Hematopoietic multipotent progenitor cell treated with erythropoietin and hydrocortisone succinate and interleukin-3 and kit ligand, for 15 days (in vitro differentiated cells): ENCODE data around the gene CTSO.

ENCODE experiments used
- DNase-seq: peaks from one replicate; pipeline ENCODE4 v3.0.0-alpha.2; 2015; ENCODE audit warnings: low spot score

CTSO gene, protein sequence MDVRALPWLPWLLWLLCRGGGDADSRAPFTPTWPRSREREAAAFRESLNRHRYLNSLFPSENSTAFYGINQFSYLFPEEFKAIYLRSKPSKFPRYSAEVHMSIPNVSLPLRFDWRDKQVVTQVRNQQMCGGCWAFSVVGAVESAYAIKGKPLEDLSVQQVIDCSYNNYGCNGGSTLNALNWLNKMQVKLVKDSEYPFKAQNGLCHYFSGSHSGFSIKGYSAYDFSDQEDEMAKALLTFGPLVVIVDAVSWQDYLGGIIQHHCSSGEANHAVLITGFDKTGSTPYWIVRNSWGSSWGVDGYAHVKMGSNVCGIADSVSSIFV

GRCh38 chr4:155953151-155954117 lies at the start of gene CTSO:
CTSO (minus strand) TSS chr4:155953866; CDS start chr4:155953847, 19 bp downstream.
- DNase-seq, result peak; percentile 29

- no peak for DNase-seq
Measured at GRCh38 chr4:156000491-156000890, 46.8 kb upstream of the CTSO start.

- no peak for DNase-seq
Measured at GRCh38 chr4:155999725-156000124, 46.1 kb upstream of the CTSO start.

GRCh38 chr4:155995069-155995468 lies 41.4 kb upstream of the CTSO start:
- no peak for DNase-seq

DNA sequence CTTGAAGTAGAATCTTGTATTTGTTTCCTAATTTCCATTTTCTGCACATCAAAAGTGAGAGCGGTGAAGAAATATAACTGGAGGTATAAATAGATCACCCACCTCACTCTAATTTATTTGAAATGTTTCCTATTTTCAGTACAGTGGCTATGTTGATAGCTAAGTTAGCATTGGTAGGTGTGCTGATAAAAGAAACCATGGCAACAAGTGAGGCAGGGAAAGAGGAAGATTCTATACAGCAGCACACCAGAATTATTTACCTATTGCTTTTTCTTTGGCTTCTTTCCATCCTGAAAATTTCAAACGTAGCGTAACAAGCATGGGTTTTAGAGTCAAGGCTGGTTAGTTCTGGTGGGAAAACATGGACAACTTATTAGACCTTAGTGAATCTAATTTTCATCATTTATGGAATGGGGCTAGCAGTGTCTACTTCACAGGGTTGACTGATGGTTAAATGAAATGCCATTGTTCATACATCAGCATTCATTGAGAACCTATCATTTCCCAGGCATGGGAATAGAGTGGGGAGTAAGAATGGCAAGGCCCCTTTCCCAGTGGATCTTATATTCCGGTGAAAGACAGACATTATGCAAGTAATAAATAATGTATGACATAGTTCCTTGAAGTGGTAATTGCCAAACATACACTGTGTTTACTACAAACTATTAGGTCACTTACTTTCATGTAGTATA lies 30.6 kb upstream of the CTSO start:
- DNase-seq, result no peak

DNA sequence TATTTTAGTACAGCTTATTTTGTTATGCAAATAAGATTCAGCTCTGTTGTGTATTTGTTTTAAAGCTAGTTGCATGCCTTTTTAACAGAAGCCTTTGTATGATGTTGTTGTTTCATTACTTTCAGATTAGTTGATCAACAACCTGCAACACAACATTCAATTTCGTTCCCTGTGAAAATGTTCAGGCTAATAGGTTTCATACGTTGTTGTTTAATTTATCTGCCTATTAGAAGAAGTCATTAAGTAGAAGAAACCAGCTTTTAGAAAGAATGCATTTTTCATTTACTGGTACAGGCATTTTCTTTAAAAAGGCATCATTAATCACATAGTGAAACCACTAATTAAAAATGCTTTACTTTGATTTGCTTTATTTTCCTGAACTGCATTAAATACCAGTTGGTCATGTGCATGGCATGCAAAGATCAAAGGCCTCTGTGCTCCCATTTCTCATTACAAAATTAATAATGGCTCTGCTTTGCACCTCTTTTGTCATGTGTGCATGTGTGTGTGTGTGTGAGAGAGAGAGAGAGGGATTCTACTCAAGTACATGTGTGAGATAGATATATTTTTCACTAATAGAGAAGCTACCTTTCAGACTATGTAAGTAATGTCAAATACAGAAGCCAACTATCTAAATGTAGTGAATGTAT lies 29.2 kb upstream of the CTSO start:
- DNase-seq, result no peak

DNA sequence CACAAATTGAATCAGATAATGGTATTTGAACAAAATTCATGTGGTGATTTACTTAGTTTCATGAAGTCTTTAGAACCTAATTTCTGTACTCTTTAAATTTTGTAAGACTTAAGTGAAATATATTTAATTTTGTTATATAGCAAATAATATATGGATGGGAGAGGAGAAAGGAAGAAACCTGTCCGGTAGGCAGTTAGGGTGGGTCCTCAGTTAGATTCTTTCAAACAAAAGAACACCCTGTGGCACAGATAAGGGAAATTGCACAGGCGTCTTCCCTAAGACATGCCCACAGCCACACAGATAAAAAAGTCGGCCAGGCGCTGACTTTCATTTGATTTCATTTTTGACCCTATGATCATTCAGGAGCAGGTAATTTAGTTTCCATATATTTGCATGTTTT lies 25.1 kb upstream of the CTSO start:
- DNase-seq, result no peak

DNA sequence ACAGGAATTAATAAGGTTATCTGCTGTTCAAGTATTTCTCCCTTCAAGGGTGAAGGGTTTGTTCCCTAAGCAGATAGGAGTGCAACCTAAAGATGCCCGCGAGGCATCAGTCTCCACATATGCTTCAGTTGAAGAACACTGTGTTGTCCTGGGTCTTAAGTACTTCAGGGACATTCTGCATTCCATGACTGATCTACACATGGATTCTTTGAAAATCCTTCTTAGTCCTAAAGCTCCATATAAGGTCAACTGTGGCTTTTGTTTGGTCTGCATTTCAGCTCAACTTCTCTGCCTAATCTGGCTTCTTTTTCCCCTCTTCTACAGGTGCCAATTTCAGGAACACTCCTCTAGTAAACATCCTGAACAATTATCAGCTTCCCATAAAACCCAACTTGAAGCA lies 21.8 kb upstream of the CTSO start:
- no peak for DNase-seq

GRCh38 chr4:155974996-155975395 lies 21.3 kb upstream of the CTSO start:
- DNase-seq, result no peak

GRCh38 chr4:155974476-155974749 lies 20.7 kb upstream of the CTSO start:
- DNase-seq, result no peak

DNA sequence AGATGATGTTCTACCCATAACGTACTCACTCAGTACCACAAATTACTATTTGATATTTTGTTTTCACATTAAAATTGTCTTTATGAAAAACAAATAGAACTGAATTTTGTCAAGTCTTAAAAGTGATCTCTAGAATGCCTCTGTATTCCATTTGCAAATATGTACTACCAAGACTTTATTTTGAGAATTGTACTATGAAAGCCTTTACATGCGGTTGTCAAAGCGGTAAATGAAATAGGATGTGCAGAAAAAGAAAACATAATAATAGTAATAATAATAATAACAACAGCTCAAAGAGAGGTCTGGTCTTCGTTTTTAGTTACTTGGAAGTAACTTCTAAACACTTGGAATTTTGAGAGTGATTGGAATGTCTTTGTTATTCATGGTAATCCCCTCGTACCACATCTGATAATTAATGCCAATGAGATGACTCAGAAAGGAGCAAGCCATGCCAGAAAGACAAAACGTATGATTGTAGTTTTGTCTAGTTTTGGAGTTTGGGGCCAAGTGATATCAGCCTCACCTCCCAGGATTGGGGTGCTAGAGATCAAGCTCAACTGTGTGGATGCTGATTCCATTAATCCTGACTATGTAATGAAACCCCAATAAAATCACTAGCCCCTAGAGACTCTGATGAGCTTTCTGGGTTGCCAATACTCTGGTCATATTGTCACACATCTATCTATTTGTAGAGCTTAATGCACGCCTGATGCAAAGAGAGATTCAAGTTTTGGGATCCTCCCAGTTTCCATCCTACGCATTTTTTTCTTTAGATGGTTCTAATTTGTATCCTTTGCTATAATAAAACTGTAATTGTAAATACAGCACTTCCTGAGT lies 20.2 kb upstream of the CTSO start:
- DNase-seq, result no peak

GRCh38 chr4:155972098-155972497 lies 18.4 kb upstream of the CTSO start:
- no peak for DNase-seq

- DNase-seq, result no peak
Measured at GRCh38 chr4:155966731-155967395, 13.2 kb upstream of the CTSO start.

GRCh38 chr4:155966171-155966570 lies 12.5 kb upstream of the CTSO start:
- no peak for DNase-seq

DNA sequence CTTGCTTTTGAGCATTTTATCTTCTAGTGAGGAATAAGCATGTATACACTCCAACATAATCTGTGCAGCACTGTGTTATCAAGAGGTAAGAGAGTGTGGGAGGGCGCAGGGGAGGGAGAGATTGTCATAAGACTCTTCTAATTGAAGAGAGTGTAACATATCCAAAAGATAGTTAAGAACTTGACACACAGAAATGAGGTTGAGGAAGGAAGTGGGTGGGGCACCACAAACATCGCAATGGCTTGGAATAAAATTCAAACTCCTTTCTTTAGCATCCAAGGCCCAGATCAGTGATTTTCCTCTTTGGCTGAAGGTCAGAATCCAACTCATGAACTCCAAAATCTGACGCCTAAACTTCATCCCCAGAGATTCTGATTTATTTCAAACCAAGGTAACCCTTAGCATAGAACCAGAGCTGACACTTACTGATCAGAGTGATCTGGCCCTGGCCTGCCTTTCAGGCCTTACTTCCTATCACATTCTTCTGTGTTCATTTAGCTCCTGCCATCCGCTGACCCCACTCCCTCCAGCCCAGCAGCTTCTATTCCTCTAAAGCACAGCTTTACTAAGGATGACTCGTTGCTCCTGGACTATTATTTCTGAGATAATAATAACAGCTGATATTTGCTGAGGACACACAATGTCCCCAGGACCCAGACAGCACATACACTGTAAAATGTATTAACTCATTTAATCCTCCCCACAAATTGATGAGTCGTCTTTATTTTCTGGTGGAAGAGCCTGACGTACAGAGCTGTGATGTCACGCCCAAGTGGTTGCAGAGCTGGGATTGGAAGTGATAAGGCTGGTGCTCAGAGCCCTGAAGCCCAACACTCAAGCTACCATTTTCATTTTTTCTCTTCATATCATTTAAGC lies 10.6 kb upstream of the CTSO start:
- DNase-seq, result no peak

- no peak for DNase-seq
Measured at GRCh38 chr4:155962767-155963166, 9.1 kb upstream of the CTSO start.

DNA sequence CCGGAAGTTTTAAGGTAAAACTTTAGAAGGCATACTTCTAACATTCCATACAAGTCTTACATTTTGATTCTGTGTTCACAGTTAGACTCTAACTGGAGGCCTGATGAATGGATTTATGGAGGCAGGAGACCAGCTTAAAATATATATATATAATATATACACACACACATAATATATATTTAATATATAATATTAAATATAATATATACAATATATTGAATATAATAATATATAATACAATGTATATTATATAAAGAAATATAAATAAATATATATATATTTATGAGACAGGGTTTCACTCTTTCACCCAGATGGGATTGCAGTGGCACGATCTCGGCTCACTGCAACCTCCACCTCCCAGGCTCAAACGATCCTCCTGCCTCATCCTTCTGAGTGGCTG lies 7.9 kb upstream of the CTSO start:
- no peak for DNase-seq

DNA sequence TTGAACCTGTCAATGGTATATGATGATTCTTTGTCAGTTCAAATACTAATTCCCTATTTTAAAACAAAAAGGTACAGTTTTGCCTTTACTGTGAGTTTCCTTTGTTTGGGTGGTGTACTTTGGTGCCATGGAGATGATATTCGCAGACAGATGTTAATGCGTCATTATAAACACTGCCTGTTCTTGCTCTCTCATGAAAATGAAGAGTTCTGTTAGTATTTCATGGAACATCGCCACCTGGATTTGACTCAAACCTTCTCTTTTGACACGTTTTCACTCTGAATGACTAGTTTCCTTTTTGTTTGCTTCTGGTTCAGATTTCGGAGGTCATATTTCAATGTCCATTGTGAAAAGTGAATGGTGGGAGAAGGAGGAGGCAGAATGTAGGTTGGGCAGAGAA lies 6.9 kb upstream of the CTSO start:
- no peak for DNase-seq

DNA sequence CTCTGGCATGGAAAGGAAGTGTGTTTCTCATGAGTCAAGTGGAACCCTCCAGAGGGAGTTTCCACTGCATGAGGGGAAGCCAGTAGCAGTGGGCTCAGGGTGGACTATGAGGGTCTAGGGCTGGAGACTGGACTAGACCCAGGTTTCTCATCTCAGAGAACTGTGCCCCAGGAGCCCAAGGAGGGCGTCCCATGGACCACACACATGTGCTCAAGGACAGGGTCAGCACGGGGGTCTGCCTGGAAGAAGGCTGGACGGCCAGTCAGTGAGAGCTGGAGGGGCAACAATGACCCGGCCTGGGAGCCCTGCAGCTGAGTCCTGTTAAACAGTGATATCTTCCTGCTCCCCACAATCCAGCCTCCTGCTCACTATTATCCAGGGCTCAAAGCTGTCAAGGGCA lies 5.8 kb upstream of the CTSO start:
- no peak for DNase-seq

DNA sequence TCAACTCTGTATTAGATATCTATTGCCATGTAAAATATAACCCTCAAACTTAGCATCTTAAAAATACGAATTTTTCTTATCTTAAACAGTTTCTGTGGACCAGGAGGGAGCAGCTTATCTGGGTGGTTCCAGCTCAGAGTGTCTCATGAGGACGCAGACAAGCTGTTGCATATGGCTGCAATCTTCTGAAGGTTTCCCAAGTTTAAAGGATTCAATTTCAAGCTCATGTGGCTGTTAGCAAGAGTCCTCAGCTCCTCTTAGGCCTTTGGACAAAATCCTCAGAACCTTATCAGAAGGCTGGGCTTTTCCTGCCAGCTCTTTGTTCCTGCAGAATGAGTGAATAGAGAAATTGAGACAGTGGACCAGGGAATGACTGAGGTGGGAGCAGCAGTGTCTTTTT lies 2.8 kb upstream of the CTSO start:
- no peak for DNase-seq
